Stimulated activated CD4-positive, alpha-beta T cell treated with anti-CD3 and anti-CD28 coated beads, Interleukin-2, amount 100 ng/mL, for 48 hours (primary cell): ENCODE measurements around the gene TMEM123.
A peak's percentile ranks its signal among the peaks of the same experiment; 100 is the strongest.
"Not testable (repeated sequence)": the region's sequence is repeated elsewhere in the genome, so short reads cannot be mapped to it uniquely, and the experiment has no call there.

Experiments used
- DNase-seq, 2 donors: peaks; one replicate each; pipeline ENCODE4 v3.0.0-alpha.2; 2020

Gene TMEM123

GRCh38 chr11:102391549-102392237 lies 60.9 kb downstream of the TMEM123 start:
- no peak for DNase-seq

DNA sequence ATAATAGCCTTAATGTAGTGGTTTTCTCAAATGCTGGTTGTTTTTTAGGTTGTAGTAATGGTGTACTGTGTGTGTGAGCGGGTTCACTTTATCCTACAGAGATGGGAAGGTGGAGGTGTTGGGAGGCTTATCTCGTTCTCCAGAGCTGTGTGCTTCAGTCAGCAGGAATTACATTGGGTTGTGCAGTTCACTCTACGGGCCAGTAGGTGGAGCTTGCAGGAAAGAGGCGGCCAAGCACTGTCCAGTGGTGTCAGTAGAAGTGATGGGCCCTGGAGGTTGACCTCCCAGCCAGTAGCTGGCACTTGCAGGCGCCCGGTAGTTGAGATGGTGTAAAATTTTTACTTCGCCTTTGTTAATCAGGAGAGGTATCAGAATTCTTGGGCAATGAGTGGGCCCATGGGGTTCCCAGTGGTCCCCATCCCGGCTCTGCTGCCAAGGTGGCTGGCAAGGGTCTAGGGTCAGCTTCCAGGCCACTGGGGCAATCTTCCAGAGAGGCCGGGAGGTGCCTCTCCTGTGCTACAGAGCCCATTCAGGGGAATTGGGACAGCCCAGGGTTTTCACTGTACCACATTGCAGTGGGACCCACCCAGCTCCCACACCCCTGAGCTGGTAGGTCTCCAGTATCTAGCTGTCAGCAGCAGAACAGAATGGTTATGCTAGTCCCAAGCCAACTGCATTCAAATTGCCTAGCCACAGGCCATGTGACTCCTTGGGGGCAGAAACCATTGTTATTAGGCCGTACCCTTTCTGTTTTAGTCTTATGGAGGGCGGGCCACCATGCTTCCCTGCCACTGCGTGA lies 61.7 kb downstream of the TMEM123 start:
- DNase-seq: peak; percentile 35 to 48

DNA sequence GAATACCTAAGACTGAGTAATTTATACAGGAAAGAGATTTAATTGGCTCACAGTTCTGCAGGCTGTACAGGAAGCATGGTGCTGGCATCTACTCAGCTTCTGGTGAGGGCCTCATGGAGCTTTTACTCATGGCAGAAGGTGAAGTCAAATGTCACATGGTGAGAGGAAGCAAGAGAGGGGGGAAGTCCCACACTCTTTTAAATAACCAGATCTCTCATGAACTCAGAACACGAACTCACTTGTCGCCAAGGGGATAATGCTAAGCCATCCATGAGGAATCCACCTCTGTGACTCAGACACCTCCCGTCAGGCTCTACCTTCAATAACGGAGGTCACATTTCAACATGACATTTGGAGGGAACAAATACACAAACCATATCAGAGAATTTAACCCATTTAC lies 63.3 kb downstream of the TMEM123 start:
- no peak for DNase-seq

GRCh38 chr11:102387043-102387781 lies 65.4 kb downstream of the TMEM123 start:
- DNase-seq: no peak

- no peak for DNase-seq
These were observed 66.3 kb downstream of the TMEM123 start for GRCh38 chr11:102386136-102386734.

DNA sequence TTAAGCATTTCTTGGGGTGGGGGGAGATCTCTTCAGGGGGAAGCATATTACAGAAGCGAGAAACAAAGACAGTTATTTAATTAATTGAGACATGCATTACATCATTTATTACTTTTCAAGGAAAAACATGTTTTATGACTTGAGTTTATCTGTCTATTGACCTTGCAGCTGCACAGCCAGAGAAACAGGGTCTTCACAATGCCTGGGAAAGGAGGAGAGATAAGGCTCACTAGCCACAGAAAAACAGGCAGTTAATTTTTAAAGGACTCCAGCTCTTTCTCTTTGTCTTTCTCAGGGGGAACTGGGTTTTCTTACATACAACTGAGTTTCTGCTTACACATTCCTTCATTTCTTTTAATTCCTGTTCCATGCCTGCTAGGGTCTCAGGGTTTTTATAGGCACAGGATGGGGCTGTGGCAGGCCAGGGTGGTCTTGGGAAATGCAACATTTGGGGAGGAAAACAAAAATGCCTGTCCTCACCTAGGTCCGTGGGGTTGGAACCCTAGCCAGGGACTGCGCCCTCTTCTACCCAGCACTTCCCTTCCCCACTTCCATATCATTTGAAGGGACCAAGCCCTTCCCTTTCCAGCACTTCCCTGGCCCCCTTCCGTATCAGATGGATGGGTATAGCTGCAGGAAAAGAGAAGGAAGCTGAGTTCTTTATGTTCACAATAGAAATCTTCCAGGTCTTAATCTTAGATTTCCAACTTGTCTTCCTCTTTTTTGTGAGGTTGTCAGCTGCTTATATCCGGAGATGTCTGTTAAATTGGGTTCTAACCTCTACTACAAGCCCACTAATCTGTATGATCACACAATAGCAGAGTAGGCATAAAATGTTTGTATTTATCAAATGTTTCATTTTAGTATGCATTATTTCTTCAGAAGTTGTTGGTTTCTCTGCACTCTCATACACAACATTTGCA lies 67.2 kb downstream of the TMEM123 start:
- DNase-seq: no peak

DNA sequence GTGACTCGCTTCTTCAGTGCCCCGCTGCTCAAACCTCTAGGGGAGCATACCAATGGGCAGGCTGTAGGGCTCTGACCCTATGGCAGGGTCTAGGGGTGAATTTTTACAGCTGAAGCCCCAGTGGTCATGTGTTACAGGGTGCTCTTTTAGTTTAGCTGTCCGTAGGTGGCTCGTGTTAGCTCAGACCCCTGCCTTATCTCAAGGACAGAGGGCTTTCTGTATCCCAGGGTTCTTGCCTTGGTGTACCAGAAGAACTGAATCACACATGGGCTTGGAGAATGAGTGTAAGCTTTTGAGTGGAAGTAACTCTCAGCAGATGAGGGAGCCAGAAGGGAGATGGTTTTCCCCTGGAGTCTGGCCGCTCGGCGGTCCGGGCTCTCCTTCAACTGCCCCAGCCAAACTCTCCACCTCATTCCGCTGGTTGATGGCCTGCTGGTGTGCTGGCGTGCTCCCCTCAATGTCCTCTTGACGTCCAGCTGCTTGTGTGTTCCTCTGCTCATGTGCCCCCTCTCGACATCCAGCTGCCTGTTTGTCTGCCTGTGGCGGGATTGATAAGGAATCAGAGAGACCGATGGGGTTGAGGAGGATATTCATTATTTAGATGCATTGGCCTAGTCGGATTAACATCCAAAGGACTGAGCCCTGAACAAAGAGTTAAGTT lies 68.0 kb downstream of the TMEM123 start:
- DNase-seq: no peak

DNA sequence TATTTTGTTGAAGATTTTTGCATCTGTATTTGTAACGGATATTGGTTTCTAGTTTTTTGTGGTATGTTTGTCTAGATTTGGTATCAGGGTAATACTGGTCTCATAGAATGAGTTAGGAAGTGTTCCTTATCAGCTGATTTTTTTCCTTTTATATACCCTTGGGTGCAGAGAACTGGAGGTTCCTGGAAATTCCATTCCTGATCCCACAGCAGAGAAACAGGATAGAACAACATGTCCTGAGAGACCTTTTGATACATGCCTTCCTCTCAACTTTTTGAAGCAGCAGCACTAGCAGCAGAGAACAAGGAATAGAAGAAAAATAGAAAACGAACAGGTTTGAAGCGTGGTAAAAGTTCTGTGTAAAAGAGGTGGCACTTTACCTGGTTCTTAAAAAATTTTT lies 68.7 kb downstream of the TMEM123 start:
- no peak for DNase-seq

- DNase-seq: no peak
These were observed 70.2 kb downstream of the TMEM123 start for GRCh38 chr11:102382384-102382783.

DNA sequence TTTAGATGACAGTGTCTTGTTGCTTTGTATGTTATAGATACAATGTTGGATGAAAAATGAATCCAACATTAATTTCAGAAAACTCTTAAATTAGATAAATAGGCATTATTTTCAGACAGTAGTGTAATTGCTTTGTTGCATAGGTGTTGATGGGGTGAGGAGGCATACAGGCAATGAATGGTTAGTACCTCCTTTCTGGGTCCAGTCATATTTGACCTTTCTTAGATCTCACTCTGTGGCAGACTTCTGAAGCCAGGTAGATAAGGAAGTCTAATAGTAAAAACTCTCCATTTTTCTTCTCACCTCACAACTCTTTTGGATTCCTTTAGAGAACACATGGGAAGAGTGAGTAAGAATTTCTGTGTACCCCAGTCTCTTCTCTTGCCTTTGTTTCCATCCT lies 73.7 kb downstream of the TMEM123 start:
- DNase-seq: no peak

DNA sequence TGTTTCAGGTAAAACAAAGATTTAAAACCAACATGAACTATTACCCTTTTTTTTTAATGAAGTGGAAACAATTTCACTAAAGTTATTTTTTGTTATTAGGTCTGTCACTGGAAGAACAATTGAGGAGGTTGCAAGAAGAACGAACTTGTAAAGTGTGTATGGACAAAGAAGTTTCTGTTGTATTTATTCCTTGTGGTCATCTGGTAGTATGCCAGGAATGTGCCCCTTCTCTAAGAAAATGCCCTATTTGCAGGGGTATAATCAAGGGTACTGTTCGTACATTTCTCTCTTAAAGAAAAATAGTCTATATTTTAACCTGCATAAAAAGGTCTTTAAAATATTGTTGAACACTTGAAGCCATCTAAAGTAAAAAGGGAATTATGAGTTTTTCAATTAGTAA lies 74.7 kb downstream of the TMEM123 start:
- no peak for DNase-seq

- DNase-seq: no peak
These were observed 76.7 kb downstream of the TMEM123 start for GRCh38 chr11:102375720-102376399.

DNA sequence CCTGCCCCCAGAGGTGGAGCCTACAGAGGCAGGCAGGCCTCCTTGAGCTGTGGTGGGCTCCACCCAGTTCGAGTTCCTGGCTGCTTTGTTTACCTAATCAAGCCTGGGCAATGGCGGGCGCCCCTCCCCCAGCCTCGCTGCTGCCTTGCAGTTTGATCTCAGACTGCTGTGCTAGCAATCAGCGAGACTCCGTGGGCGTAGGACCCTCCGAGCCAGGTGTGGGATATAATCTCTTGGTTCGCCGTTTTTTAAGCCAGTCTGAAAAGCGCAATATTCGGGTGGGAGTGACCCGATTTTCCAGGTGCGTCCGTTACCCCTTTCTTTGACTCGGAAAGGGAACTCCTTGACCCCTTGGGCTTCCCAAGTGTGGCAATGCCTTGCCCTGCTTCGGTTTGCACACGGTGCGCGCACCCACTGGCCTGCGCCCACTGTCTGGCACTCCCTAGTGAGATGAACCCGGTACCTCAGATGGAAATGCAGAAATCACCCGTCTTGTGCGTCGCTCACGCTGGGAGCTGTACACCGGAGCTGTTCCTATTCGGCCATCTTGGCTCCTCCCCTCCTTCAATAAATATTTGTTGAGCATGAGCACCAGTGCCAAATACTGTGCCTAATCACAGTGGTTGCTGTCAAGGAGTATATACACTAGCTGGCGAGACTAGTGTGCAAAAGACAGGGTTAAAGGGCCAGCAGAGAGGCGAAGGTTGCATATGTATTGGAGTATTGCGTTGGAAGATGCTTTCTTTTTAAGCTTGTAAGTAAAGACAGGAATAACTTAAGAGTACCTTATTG lies 77.7 kb downstream of the TMEM123 start:
- not testable (repeated sequence) for DNase-seq

GRCh38 chr11:102368472-102368871 lies 84.1 kb downstream of the TMEM123 start:
- DNase-seq: no peak

- no peak for DNase-seq
These were observed 85.2 kb downstream of the TMEM123 start for GRCh38 chr11:102367364-102367763.

GRCh38 chr11:102364991-102365390 lies 87.6 kb downstream of the TMEM123 start:
- DNase-seq: no peak

DNA sequence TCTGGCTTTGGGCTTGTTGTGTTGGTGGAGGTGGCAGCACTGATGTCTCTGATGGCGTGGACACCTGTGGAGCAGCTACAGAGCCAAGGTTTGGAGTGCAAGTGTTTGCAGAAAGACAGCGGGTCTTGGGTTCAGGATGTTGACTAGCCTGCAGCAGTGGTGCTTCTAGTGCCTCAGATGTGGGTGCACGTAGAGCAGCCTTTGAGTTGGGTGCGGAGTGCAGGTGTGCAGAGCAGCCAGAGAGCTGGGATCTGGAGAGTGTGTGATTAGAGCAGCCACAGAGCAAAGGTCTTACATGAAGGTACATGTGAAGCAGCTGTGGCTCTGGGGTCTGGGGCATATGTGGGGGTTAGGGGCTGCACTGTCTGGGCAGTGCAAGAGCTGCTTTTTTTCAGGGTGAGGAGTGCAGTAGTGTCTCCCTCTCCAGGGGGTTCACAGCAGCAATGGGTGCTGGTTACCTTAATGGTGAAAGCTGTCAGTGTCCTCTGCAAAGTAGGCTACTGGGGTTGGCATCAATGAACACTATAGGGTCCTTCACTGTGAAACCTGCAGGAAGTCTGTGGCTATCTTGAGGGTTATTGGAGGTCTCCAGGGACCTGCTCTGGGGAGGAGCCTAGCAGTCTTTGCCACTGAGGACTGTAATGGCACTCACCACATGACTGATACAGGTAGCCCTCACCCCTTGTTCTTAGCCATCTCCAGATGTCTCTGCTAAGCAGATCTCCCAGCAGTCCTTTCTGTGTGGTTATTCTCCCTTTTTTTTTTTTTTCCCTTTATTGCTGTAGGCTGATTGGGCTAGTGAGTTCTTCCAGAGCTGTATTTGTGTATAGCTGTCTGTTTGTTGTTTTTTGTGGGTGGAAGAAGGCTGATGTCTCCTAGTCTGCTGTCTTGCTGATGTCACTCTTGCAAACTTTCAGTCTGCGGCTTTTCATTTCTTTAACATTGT lies 91.2 kb downstream of the TMEM123 start:
- DNase-seq: no peak

DNA sequence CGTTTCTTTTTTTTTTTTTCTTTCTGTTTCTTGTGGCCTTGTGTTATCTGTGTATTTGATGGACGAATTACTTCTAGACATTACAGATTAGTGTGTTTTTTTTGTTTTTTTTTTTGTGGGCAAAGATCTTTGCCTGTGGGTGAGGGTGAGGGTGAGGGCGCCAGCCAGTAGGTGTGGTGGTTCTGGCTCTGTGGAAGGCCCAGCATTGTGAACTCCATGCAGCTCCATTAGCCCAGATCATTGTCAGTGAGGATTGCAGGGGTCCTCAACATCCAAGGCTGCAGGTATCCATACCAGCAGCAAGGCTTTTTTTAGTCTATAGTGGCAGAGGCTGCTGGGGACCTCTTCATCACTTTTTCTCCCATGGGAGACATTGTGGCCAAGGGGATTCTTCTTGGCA lies 91.9 kb downstream of the TMEM123 start:
- no peak for DNase-seq

DNA sequence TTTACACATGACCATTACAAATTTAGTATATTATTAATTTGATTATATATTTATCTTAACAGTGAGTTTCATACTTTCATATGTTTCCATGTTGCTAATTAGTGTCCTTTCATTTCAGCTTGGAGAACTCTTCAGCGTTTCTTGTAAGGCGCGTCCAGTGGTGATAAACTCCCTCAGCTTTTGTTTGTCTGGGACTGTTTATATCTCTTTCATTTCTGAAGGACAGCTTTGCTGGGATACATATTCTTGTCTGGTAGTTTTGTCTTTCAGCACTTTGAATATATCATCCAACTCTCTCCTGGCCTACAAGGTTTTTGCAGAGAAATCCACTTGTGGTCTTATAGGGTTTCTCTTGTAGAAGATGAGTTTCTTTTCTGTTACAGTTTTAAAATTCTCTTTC lies 93.2 kb downstream of the TMEM123 start:
- no peak for DNase-seq
